Stomach (tissue), 4 donors: ENCODE data around the gene RAB22A.

Source experiments
- POLR2A ChIP-seq, 4 donors: fragments of 450-650 bp; IDR thresholded peaks; one replicate each; pipeline ENCODE4 v1.6.1; 2016; ENCODE audit warnings: antibody characterized with exemption in 4 of 4, control low read depth in 2 of 4, mild to moderate bottlenecking in 1 of 4, moderate library complexity in 1 of 4
- POLR2AphosphoS5 ChIP-seq, 3 donors: sonication (generic); formaldehyde crosslinking; IDR thresholded peaks; one replicate each; pipeline ENCODE4 v1.6.1; 2016; ENCODE audit warnings: antibody characterized with exemption in 3 of 3
- TF ChIP-seq, protein P1 (sequence below), 7 experiments: fragments of 450-650 bp in 4 of 7; fragments of 200-600 bp in 3 of 7; sonication (generic) in 3 of 7; IDR thresholded peaks; one replicate each; pipeline ENCODE4 v1.5.1; 2016 to 2019; ENCODE audit warnings: antibody characterized with exemption in 7 of 7, control low read depth in 2 of 7, mild to moderate bottlenecking in 1 of 7

DNA sequence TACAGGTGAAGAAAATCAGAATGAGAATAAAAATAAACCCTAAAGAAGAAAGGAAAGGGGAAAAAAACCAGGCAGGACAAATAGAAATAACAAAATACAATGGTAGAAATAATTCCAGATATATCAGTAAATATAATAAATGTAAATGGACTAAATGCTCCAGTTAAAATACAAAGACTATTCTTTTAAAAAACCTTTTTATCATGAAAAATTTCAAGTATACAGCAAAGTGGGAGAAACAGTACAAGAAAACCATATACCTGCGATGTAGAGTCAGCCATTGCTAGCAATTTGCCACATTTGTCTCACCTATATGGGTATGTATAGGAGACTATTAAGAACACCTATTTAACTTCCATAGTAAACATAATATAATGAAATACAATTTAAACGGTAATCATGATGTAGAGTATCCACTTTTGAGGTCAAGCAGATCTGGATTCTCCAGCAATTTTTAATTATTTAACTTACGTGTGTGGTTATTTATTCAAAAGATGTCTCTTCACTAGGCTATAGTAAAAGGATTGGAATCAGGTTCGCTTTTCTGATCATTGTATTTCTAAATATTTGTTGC, 78.6 kb downstream of the RAB22A start:
- TF ChIP-seq POLR2AphosphoS5 (IDR thresholded peaks at IDR 0.05) (no peak), POLR2A (IDR thresholded peaks at IDR 0.05) (no peak)
- TF ChIP-seq, protein P1, sequence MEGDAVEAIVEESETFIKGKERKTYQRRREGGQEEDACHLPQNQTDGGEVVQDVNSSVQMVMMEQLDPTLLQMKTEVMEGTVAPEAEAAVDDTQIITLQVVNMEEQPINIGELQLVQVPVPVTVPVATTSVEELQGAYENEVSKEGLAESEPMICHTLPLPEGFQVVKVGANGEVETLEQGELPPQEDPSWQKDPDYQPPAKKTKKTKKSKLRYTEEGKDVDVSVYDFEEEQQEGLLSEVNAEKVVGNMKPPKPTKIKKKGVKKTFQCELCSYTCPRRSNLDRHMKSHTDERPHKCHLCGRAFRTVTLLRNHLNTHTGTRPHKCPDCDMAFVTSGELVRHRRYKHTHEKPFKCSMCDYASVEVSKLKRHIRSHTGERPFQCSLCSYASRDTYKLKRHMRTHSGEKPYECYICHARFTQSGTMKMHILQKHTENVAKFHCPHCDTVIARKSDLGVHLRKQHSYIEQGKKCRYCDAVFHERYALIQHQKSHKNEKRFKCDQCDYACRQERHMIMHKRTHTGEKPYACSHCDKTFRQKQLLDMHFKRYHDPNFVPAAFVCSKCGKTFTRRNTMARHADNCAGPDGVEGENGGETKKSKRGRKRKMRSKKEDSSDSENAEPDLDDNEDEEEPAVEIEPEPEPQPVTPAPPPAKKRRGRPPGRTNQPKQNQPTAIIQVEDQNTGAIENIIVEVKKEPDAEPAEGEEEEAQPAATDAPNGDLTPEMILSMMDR (IDR thresholded peaks at IDR 0.05), result no peak
